HEK293T (cell line): ENCODE results near the gene RABEPK.

Source experiments
- FOXA1 ChIP-seq: fragments of 450-650 bp; IDR thresholded peaks from 2 replicates; pipeline ENCODE4 v1.6.1; 2016; ENCODE audit warnings: mild to moderate bottlenecking
- L3MBTL2 ChIP-seq: fragments of 450-650 bp; conservative IDR thresholded peaks from 2 replicates; pipeline ENCODE4 v1.6.1; 2016; ENCODE audit warnings: mild to moderate bottlenecking
- NFRKB ChIP-seq: fragments of 450-650 bp; IDR thresholded peaks from 2 replicates; pipeline ENCODE4 v1.6.1; 2016; ENCODE audit warnings: mild to moderate bottlenecking, moderate library complexity
- SP1 ChIP-seq: fragments of 450-650 bp; IDR thresholded peaks from 2 replicates; pipeline ENCODE4 v1.6.1; 2017

- TF ChIP-seq NFRKB (no peak), SP1 (no peak), FOXA1 (no peak), L3MBTL2 (no peak)
These were observed 58.6 kb downstream of the RABEPK start for GRCh38 chr9:125258832-125259534.
